ENCODE results near the gene IKZF2.

DNA sequence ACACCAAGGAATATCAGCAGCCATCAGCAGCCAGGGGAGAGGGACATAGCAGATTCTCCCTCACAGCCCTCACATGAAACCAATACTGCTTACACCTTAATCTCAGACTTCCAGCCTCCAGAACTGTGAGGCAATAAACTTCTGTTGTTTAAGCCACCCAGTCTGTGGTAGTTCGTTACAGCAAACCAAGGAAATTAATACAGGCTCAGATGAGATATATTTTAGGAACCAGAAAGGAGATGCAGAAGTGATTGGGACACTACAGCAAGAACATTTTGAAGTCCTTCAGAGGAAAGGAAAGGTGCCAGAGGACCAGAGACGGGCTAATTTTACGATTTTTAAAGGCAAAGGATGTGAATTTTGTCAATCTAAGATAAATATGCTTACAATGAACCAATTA lies 60.6 kb downstream of the IKZF2 start:
- TF ChIP-seq, protein P1, sequence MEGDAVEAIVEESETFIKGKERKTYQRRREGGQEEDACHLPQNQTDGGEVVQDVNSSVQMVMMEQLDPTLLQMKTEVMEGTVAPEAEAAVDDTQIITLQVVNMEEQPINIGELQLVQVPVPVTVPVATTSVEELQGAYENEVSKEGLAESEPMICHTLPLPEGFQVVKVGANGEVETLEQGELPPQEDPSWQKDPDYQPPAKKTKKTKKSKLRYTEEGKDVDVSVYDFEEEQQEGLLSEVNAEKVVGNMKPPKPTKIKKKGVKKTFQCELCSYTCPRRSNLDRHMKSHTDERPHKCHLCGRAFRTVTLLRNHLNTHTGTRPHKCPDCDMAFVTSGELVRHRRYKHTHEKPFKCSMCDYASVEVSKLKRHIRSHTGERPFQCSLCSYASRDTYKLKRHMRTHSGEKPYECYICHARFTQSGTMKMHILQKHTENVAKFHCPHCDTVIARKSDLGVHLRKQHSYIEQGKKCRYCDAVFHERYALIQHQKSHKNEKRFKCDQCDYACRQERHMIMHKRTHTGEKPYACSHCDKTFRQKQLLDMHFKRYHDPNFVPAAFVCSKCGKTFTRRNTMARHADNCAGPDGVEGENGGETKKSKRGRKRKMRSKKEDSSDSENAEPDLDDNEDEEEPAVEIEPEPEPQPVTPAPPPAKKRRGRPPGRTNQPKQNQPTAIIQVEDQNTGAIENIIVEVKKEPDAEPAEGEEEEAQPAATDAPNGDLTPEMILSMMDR (IDR thresholded peaks at IDR 0.05): no peak
- no peak for TF ChIP-seq POLR2A (IDR thresholded peaks at IDR 0.05)
